Tongue (tissue), 2 donors: ENCODE measurements around the gene NKAPL. TPM values are rescaled to one million over a fixed set of nuclear protein-coding genes. Genes with fewer than 3 reads are reported as not detected.

ENCODE experiments used
- DNase-seq: peaks from one replicate; pipeline ENCODE4 v3.0.0-alpha.2; 2015
- total RNA-seq: library from RNA; depleted of rRNA; stranded (reverse); fragments of >200 nt; gene quantifications from one replicate; pipeline ENCODE4 v1.2.3, GENCODE V29; 2014

The NKAPL gene
- 0.62 TPM for total RNA-seq

DNA sequence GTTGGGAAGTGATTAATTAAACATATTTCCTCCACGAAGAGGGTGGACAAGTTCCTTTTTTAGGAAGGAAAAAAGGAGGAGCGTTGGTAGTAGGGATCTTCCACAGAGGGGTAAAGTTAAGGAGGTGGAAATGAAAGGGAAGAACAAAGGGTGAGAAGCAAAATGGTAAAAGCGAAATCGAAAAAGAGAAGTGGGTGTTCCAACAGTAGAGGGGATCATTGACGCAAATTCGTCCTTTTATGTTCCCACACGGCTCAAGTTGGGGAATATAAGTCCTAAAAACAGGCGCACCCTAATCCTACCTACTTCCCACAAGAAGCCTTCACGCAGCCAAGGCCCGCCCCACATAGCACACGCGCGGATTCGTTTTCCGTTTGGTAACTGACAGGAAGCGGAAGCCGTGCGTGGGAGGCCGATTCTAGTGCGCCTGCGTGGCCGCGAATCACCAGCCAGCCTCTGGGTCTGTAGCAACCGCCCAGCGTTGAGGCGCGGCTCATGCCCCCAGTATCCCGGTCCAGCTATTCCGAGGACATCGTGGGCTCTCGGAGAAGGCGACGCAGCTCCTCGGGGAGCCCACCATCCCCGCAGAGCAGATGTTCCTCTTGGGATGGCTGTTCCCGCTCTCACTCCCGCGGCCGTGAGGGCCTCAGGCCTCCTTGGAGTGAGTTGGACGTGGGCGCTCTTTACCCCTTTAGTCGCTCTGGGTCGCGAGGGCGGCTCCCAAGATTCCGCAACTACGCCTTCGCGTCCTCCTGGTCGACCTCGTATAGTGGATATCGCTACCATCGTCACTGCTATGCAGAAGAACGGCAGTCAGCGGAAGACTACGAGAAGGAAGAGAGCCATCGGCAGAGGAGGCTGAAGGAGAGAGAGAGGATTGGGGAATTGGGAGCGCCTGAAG lies at the start of gene NKAPL:
Gene NKAPL (plus strand): TSS at position 421 of the 901 bp plus-strand sequence. CDS start 75 bp downstream, at position 496.
- DNase-seq, result peak; percentile 88

- DNase-seq, result peak; percentile 63
Observed at GRCh38 chr6:28209753-28210535, 49.2 kb upstream of the NKAPL start.

DNA sequence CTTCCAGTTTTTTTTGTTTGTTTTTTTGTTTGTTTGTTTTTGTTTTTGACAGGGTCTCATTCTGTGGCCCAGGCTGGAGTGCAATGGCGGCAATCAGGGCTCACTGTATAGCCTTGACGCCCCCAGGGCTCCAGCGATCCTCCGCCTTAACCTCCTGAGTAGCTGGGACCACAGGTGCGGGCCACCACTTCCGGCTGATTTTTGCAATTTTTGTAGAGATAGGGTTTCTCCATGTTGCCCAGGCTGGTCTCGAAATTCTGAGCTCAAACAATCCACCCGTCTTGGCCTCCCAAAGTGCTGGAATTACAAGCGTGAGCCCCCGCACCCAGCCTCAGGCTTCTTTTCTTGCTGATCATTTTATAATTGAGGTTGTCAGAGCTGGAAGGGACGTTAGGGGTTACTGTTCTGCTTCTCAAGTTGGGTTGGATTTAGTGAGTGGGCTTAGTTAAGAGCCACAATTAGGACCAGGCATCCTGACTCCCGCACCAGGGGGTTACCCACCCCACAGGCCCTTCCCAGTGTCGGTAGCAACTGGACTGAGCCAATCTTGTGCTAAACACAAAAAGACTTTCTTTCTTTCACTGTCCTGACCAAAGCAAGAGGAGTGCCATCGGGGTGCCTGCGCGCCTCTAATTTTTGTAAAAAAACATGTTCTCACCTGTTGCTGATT lies 47.1 kb upstream of the NKAPL start:
- DNase-seq, result peak; percentile 26

DNA sequence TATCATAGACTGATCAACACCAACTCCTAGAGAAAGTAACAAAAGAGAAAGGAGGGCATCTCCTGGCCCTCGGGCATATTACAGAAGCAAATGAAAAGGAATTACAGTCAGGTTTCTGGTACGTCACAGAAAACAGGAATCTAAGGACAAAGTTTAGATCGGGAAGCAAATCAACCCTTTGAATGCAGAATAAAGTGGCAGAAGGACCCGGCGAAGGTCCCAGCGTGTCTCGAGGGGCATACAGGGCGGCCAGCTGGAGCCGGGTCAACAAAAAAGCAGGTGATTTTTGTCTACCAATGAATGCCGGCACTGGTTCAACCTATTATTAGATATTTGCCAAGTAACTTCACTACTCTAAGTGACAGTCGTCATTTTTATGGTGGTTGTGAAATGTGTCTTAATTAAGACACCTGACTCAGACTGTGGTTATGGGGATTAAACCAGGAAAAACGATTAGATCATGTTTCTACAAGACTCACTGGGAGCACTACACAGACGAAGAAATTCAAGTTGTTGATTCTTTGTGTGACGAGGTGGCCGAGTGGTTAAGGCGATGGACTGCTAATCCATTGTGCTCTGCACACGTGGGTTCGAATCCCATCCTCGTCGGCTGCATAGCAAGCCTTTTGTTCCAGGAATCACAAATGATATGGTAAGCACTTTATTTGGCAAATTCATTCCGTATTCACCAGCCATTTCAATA lies 46.4 kb upstream of the NKAPL start:
- peak; percentile 74 for DNase-seq

DNA sequence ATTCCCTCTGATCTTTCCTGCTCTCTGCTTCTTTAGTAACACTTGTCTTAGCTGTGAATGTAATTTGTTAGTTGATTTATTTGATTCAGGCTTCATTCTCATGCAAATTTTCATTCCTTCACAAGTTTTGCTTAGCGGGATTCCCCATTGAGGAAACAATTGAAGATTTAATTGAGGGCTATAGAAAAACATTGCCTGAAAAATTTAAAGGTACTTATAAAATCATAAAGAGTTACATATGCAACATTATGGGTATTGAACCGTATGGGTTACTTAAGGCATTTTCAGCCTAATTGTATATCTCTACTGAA lies 45.9 kb upstream of the NKAPL start:
- no peak for DNase-seq

- DNase-seq, result no peak
Observed at GRCh38 chr6:28215425-28215824, 43.7 kb upstream of the NKAPL start.

GRCh38 chr6:28217890-28218289 lies 41.2 kb upstream of the NKAPL start:
- no peak for DNase-seq

DNA sequence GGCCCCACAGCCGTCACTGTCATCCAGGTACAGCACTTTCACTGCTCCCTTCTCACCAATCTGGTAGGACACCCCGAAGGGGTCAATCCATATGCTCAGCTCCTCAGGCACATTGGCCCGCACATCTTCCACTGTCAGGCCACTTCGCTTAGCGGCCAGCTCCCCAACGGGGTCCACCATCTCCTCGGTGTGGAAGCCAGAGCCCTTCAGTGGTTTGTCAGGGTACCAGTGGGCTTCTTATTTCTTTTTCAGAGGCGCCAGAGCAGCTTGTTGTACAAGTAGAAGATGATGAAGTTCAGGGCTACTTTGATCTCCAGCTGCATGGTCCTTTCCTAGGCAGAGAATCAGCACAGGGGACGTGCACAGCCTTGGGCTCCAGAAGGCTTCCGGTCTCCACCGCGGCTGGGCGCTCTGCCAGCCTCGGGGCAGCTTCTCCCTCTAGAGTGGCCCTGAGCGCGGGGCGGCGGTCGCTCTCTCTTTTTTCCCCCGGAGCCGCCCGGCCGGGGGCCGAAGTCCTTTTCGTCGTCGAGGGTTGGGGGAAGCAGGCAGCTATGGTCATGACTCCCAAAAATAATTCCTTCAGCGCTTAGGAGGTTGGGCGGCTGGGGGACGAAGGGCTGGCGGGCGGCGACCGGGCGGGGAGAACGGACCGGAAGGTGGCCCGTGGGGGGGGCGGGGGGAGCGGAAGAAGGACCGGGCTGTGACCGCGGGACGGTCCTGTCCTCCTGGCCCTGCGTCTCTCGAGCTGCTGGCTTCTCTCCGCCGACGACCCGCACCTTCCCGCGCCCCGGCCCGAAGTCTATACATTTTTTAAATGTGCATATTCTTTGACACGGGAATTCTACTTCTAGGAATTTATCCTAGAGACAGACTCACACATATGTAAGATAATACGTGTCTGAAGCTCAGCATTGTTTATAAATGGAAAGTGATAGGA lies 40.5 kb upstream of the NKAPL start:
- DNase-seq, result peak; percentile 81

DNA sequence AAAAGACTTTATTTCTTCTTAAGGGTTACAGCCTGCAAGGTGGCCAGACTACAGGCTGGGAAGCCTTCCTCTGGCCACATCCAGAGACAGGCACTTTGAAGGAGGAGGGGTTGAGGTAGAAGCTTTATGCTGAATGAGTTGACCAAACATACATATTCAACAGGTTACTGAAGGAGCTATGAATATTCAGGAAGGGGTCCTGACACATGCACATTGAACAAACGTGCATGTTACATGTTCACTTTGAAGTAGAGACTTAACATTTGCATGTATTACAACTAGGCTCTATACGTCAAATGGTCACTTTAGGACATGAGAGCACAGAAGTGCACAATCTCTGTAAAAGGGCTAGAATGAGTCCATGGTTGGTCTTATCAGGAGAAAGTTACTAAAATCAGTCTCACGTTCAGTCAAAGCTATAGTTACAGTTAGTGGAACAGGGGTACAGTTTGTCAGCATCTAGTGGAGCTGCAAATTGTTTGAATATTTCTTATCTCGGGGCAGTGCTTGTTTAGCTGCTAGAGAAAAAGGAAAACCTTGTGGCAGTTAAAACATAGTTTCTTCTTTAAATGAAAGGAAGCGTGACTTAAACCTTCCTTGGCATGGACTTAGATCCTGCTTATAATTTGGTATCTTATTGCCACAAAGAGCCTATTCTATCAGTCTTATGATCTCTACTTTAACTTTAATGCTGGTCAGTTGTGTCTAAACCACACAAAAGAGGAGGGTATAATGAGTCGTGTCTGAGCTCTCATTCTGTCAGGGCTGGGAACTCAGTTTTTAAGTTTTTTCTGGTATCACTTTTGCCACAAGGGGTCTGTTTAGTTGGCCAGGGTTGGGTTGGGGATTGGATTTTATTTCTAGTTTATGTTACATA lies 38.6 kb upstream of the NKAPL start:
- no peak for DNase-seq

DNA sequence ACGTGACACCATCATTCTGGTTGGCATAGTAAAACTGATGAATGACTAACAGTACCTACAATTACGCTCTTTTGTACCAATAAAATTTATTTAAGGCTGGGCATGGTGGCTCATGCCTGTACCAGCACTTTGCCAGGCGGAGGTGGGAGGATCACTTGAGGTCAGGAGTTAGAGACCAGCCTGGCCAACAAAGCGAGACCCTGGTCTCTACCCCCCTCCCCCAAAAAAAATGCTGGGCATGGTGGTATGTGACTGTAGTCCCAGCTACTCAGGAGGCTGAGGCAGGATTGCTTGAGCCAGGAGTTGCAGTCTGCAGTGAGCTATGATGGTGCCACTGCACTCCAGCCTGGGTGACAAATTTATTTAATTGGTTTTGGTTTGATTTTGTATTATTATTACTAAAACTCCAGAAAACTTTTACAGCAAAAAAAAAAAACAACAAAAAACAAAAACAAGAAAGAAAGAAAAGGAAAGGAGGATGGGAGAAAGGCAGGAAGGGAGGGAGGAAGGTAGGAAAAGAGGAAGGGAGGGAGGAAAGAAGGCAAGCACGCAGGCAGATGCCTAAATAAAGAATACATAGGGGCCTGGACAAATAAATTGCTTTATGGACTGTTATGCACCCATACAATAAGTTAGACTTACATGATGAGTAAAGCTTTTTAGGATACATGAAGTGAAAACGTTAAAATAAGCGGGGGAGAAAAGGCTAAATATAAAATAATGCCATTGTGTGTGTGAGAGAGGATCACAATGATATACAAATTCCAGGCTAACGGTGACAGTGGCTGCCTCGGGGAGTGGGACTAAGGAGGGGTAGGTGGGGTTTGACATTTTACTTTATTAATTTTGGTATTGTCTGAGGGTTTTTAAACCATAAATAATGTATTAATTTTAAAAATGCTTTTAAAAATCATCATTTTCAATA lies 34.7 kb upstream of the NKAPL start:
- no peak for DNase-seq

DNA sequence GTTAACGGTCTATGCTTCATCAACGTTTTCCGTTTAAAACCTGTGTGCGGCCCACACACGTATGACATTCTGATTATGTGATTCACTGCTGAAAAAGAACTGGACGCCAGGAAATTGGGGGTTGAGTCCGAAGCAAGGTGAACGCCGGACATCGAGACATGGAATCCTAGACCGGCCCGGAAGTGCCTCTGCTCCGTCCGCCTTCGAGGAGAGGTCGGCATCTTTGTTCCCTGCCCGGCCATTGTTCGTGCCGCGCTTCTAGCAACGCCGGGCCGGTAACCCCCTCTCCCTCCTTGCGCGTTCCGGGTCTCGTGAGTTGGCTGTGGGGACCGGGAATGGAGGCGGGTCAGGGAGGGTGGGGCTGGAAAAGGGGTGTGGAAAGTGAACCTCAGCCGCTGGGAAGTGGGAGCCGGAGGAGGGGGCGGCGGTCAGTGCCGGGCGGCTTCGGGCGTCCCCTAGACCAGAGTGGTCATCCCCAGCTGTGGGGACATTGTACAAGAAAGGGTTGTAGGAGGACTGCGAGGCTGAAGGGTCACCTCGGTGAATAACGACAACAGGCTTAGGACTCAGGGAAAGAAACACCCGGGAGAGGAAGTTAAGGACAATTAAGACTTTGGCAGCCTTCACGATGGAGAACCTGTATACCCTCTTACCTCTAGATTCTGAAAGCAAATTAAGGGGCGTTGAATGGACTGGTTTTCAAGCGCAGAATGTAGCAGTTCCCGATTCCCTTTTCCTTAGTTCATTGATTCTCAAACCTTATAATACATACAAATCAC lies 33.9 kb upstream of the NKAPL start, which contains the start of gene ZSCAN9:
Gene ZSCAN9 (plus strand): TSS at position 220 of the 779 bp plus-strand sequence. CDS start 1,810 bp downstream, outside the sequence.
- DNase-seq, result peak; percentile 93

DNA sequence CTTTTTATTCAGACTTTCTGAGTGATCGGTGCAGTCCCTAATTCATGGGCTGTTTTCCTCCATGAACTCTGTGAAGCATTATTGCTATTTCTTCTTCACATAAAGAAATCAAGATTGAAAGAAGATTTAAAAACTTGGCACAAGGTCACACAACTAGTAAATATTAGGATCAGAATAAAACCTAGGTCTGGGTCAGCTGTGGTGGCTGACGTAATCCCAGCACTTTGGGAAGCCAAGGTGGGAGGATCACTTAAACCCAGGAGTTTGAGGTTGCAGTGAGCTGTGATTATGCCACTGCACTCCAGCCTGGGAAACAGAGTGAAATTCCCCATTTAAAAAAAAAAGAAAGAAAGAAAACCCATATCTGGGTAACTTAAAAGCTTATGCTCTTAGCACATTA lies 32.6 kb upstream of the NKAPL start:
- no peak for DNase-seq

DNA sequence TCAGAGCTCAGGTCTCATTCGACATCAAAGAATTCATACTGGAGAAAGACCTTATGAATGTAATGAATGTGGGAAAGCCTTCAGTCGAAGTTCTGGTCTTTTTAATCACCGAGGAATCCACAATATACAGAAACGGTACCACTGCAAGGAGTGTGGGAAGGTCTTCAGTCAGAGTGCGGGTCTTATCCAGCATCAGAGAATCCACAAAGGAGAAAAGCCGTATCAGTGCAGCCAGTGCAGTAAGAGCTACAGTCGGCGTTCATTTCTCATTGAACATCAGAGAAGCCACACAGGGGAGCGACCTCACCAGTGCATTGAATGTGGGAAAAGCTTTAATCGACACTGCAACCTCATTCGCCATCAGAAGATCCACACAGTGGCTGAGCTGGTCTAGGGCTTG lies 26.3 kb upstream of the NKAPL start:
- DNase-seq, result no peak

DNA sequence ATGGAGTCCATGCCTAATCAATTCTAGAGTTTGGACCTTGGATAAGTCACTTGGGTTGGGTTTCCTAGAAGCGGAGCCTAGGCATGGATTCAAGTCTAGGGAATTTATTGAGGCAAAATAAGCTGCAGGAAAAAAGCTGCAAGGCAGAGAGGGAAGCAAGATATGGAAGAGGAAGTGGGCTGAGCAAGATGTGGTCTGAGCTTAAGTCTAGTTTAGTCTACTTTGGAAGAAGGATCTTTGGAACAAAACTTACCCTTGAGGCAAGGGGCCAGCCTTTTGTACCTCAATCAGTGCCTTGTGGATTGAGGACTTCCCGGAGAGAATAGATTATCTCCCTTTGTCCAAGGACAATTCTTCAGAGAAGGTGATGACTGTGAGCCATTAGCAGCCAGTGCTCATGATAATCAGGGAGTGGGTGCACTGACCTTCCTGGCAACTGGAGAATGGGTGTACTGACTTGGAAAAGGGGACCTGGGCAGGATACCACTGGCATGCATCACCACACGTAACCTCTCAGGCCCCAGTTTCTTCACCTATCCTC lies 23.1 kb upstream of the NKAPL start:
- no peak for DNase-seq

- DNase-seq, result no peak
Observed at GRCh38 chr6:28239636-28240035, 19.5 kb upstream of the NKAPL start.

GRCh38 chr6:28240471-28240870 lies 18.6 kb upstream of the NKAPL start:
- no peak for DNase-seq

DNA sequence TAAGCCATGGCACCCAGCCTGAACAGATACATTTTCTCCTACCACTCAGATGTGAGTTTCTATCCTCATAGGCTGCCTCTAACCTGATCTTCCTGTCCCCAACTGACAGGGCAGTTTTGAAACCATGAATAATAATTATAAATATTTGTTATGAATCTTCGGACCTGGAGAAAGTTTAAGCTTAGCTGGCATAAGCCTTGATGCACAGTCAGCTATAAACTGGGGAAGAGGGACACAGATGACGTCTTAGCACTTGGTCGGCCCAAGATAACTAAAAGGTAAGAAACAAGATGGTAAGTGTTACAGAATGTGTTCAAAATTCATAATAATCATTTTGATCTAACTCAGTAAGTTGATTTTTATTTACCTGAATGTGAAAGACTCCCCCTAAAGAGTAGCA lies 15.2 kb upstream of the NKAPL start:
- DNase-seq, result no peak
